HAP-1 (cell line): ENCODE results near the gene USP11.

Experiments
- DNase-seq, 2 experiments: peaks; one replicate each; pipeline ENCODE4 v3.0.0-alpha.2; 2016 to 2020; ENCODE audit warnings: low spot score in 2 of 2
- H3K27me3 ChIP-seq: fragments of 250-450 bp; sonication (Bioruptor Pico); 2 replicates; pipeline ENCODE4 v1.5.1; 2020; ENCODE audit warnings: low read depth, mild to moderate bottlenecking, moderate library complexity
- H3K36me3 ChIP-seq: fragments of 250-450 bp; sonication (Bioruptor Pico); replicated peaks from 2 replicates; pipeline ENCODE4 v1.5.1; 2020; ENCODE audit warnings: mild to moderate bottlenecking
- H3K4me1 ChIP-seq: fragments of 250-450 bp; sonication (Bioruptor Pico); 2 replicates; pipeline ENCODE4 v1.5.1; 2020; ENCODE audit warnings: mild to moderate bottlenecking
- H3K4me3 ChIP-seq: fragments of 250-450 bp; sonication (Bioruptor Pico); 2 replicates; pipeline ENCODE4 v1.5.1; 2020; ENCODE audit warnings: mild to moderate bottlenecking, moderate library complexity
- H3K9me3 ChIP-seq: fragments of 250-450 bp; sonication (Bioruptor Pico); 2 replicates; pipeline ENCODE4 v1.5.1; 2020; ENCODE audit warnings: mild to moderate bottlenecking, moderate library complexity
- in situ Hi-C: fragments of 300-500 bp; cut with MboI; formaldehyde crosslinking; loops from 3 replicates; pipeline ENCODE4 v1.14.3; 2020; ENCODE audit warnings: low sequenced_read_pairs, inconsistent platforms, mixed read lengths

Gene USP11

GRCh38 chrX:47212381-47213293 is 20.2 kb upstream of the USP11 start:
- Histone ChIP-seq H3K27me3 (no peaks in the 10 kb centered on the region), H3K4me1 (peaks cover 10% of the 10 kb centered on the region), H3K9me3 (no peaks in the 10 kb centered on the region), H3K4me3 (no peak overlapping the region), H3K36me3 (peaks cover 94% of the 10 kb centered on the region)
- in situ Hi-C loops, result loop anchor here (10.0 kb wide), 1 partner anchor 442 kb away; the partner anchor contains the start of genes ELK1 and UXT
- no peak for DNase-seq

- H3K4me1 ChIP-seq, result peaks cover 10% of the 10 kb centered on the region
- DNase-seq, result no peak
- no peaks in the 10 kb centered on the region for H3K9me3 ChIP-seq
- H3K4me3 ChIP-seq, result no peak overlapping the region
- in situ Hi-C loops, result loop anchor here (10.0 kb wide), 1 partner anchor 440 kb away; the partner anchor contains the start of genes ELK1 and UXT
- H3K36me3 ChIP-seq, result peaks cover 84% of the 10 kb centered on the region
- no peaks in the 10 kb centered on the region for H3K27me3 ChIP-seq
Observed at GRCh38 chrX:47214435-47215077, 18.3 kb upstream of the USP11 start.

- no peak for DNase-seq
- no peaks in the 10 kb centered on the region for H3K27me3 ChIP-seq
- H3K4me3 ChIP-seq, result no peak overlapping the region
- no peaks in the 10 kb centered on the region for H3K9me3 ChIP-seq
- in situ Hi-C loops, result loop anchor here (10.0 kb wide), 1 partner anchor 439 kb away; the partner anchor contains the start of genes ELK1 and UXT
- H3K36me3 ChIP-seq, result peaks cover 76% of the 10 kb centered on the region
- H3K4me1 ChIP-seq, result peaks cover 10% of the 10 kb centered on the region
Observed at GRCh38 chrX:47215291-47215900, 17.4 kb upstream of the USP11 start.

GRCh38 chrX:47216393-47216925 is 16.4 kb upstream of the USP11 start:
- H3K4me1 ChIP-seq, result peaks cover 10% of the 10 kb centered on the region
- DNase-seq, result no peak
- H3K36me3 ChIP-seq, result peaks cover 76% of the 10 kb centered on the region
- H3K4me3 ChIP-seq, result no peak overlapping the region
- no peaks in the 10 kb centered on the region for H3K9me3 ChIP-seq
- in situ Hi-C loops, result loop anchor here (10.0 kb wide), 1 partner anchor 438 kb away; the partner anchor contains the start of genes ELK1 and UXT
- H3K27me3 ChIP-seq, result no peaks in the 10 kb centered on the region

- Histone ChIP-seq H3K9me3 (no peaks in the 10 kb centered on the region), H3K4me3 (peak overlapping the region; percentile 15), H3K4me1 (peaks cover 10% of the 10 kb centered on the region), H3K27me3 (no peaks in the 10 kb centered on the region), H3K36me3 (peaks cover 76% of the 10 kb centered on the region)
- no peak for DNase-seq
- in situ Hi-C loops, result loop anchor here (10.0 kb wide), 1 partner anchor 438 kb away; the partner anchor contains the start of genes ELK1 and UXT
Observed at GRCh38 chrX:47217121-47217851, 15.5 kb upstream of the USP11 start.

- no peaks in the 10 kb centered on the region for H3K9me3 ChIP-seq
- peaks cover 71% of the 10 kb centered on the region for H3K36me3 ChIP-seq
- H3K27me3 ChIP-seq, result no peaks in the 10 kb centered on the region
- peak; percentile 99 to 100 for DNase-seq
- peak overlapping the region; percentile 78 for H3K4me3 ChIP-seq
- peaks cover 10% of the 10 kb centered on the region for H3K4me1 ChIP-seq
- in situ Hi-C loops, result loop anchor here (10.0 kb wide), 1 partner anchor 437 kb away; the partner anchor contains the start of genes ELK1 and UXT
Observed at GRCh38 chrX:47217852-47218279, 14.9 kb upstream of the USP11 start.

GRCh38 chrX:47218280-47218919 is 14.4 kb upstream of the USP11 start, which contains the start of gene CDK16:
CDK16 (plus strand) TSS chrX:47218681; CDS start chrX:47223558, 4,877 bp downstream.
- Histone ChIP-seq H3K4me1 (peaks cover 10% of the 10 kb centered on the region), H3K27me3 (no peaks in the 10 kb centered on the region), H3K9me3 (no peaks in the 10 kb centered on the region), H3K36me3 (peaks cover 71% of the 10 kb centered on the region), H3K4me3 (peak within 1 kb of the TSS; percentile 78)
- peak; percentile 83 to 86 for DNase-seq
- in situ Hi-C loops, result loop anchor here (10.0 kb wide), 1 partner anchor 436 kb away; the partner anchor contains the start of genes ELK1 and UXT

GRCh38 chrX:47218920-47219815 is 13.6 kb upstream of the USP11 start:
- H3K36me3 ChIP-seq, result peaks cover 71% of the 10 kb centered on the region
- in situ Hi-C loops, result loop anchor here (10.0 kb wide), 1 partner anchor 436 kb away; the partner anchor contains the start of genes ELK1 and UXT

GRCh38 chrX:47221756-47222155 is 11.1 kb upstream of the USP11 start:
- H3K36me3 ChIP-seq, result peaks cover 71% of the 10 kb centered on the region
- in situ Hi-C loops, result no loop called here
- H3K27me3 ChIP-seq, result no peaks in the 10 kb centered on the region
- H3K9me3 ChIP-seq, result no peaks in the 10 kb centered on the region
- H3K4me3 ChIP-seq, result no peak overlapping the region
- peaks cover 8% of the 10 kb centered on the region for H3K4me1 ChIP-seq
- no peak for DNase-seq

More at GRCh38 chrX:47218920-47219815, 13.6 kb upstream of the USP11 start:
- H3K27me3 ChIP-seq, result no peaks in the 10 kb centered on the region
- DNase-seq, result peak; percentile 9 to 80
- H3K9me3 ChIP-seq, result no peaks in the 10 kb centered on the region
- peak overlapping the region; percentile 78 for H3K4me3 ChIP-seq
- H3K4me1 ChIP-seq, result peaks cover 10% of the 10 kb centered on the region

- Histone ChIP-seq H3K4me3 (no peak overlapping the region), H3K27me3 (no peaks in the 10 kb centered on the region), H3K9me3 (no peaks in the 10 kb centered on the region), H3K36me3 (peaks cover 77% of the 10 kb centered on the region), H3K4me1 (no peaks in the 10 kb centered on the region; the same call in 1 of the 2 replicates)
- in situ Hi-C loops, result no loop called here
- no peak for DNase-seq
Observed at GRCh38 chrX:47222751-47223350, 10.0 kb upstream of the USP11 start.
